Trophoblast cell (in vitro differentiated cells and primary cell): ENCODE measurements around the gene HCRTR2. TPM values are rescaled to one million over a fixed set of nuclear protein-coding genes. Genes with fewer than 3 reads are reported as not detected.

ENCODE experiments used
- DNase-seq, 2 donors: peaks; one replicate each; pipeline ENCODE4 v3.0.0-alpha.2; 2016
- H2AFZ ChIP-seq: 2 replicates; pipeline ENCODE4 v1.6.1; 2013; ENCODE audit warnings: low read length, moderate library complexity, mild to moderate bottlenecking; ENCODE audit not compliant: insufficient read depth, poor library complexity
- H2AK5ac ChIP-seq: 2 replicates; pipeline ENCODE4 v1.6.1; 2013; ENCODE audit warnings: mild to moderate bottlenecking, low read length
- H2BK120ac ChIP-seq: 2 replicates; pipeline ENCODE4 v1.6.1; 2013; ENCODE audit warnings: low read length, mild to moderate bottlenecking, moderate library complexity; ENCODE audit not compliant: insufficient read depth, poor library complexity
- H2BK12ac ChIP-seq: 2 replicates; pipeline ENCODE4 v1.6.1; 2013; ENCODE audit warnings: mild to moderate bottlenecking, low read length, moderate library complexity
- H2BK5ac ChIP-seq: 2 replicates; pipeline ENCODE4 v1.6.1; 2013; ENCODE audit warnings: low read length, low read depth, moderate library complexity, mild to moderate bottlenecking; ENCODE audit not compliant: poor library complexity
- H3K14ac ChIP-seq: 2 replicates; pipeline ENCODE4 v1.6.1; 2013; ENCODE audit warnings: mild to moderate bottlenecking, low read length
- H3K18ac ChIP-seq: 2 replicates; pipeline ENCODE4 v1.6.1; 2013; ENCODE audit warnings: mild to moderate bottlenecking, low read length
- H3K23ac ChIP-seq: 2 replicates; pipeline ENCODE4 v1.6.1; 2013; ENCODE audit warnings: low read length
- H3K27ac ChIP-seq: 2 replicates; pipeline ENCODE4 v1.5.1; 2013; ENCODE audit warnings: low read depth, mild to moderate bottlenecking, inconsistent platforms, low read length, moderate library complexity
- H3K27me3 ChIP-seq: 2 replicates; pipeline ENCODE4 v1.6.1; 2013; ENCODE audit warnings: inconsistent platforms, mild to moderate bottlenecking, low read length, moderate library complexity; ENCODE audit not compliant: insufficient read depth
- H3K36me3 ChIP-seq, 2 experiments: 1 replicate in 1 of 2; 2 replicates in 1 of 2; pipeline ENCODE4 v1.6.1; 2013; ENCODE audit warnings: low read length in 2 of 2, mild to moderate bottlenecking in 2 of 2, moderate library complexity in 1 of 2; ENCODE audit not compliant: insufficient read depth in 2 of 2, control insufficient read depth in 1 of 2
- H3K4ac ChIP-seq: 2 replicates; pipeline ENCODE4 v1.6.1; 2013; ENCODE audit warnings: low read depth, mild to moderate bottlenecking, low read length, moderate library complexity
- H3K4me1 ChIP-seq, 2 experiments: 1 replicate in 1 of 2; 2 replicates in 1 of 2; pipeline ENCODE4 v1.6.1; 2013; ENCODE audit warnings: low read length in 2 of 2, mild to moderate bottlenecking in 2 of 2, moderate library complexity in 1 of 2; ENCODE audit not compliant: insufficient read depth in 2 of 2, control insufficient read depth in 1 of 2
- H3K4me2 ChIP-seq: 2 replicates; pipeline ENCODE4 v1.6.1; 2013; ENCODE audit warnings: inconsistent platforms, mild to moderate bottlenecking, low read length, moderate library complexity
- H3K4me3 ChIP-seq: 2 replicates; pipeline ENCODE4 v1.5.1; 2013; ENCODE audit warnings: mild to moderate bottlenecking, low read depth, low read length, inconsistent platforms
- H3K79me1 ChIP-seq: one replicate; pipeline ENCODE4 v1.6.1; 2013; ENCODE audit warnings: low read length
- H3K79me2 ChIP-seq: 2 replicates; pipeline ENCODE4 v1.6.1; 2013; ENCODE audit warnings: low read length, mild to moderate bottlenecking; ENCODE audit not compliant: control insufficient read depth, insufficient read depth, poor library complexity
- H3K9ac ChIP-seq: 2 replicates; pipeline ENCODE4 v1.6.1; 2013; ENCODE audit warnings: mild to moderate bottlenecking, low read length
- H3K9me3 ChIP-seq: 2 replicates; pipeline ENCODE4 v1.6.1; 2013; ENCODE audit warnings: low read depth, mild to moderate bottlenecking, control low read depth, inconsistent platforms, low read length; ENCODE audit not compliant: insufficient read depth
- H4K12ac ChIP-seq: 2 replicates; pipeline ENCODE4 v1.6.1; 2013; ENCODE audit warnings: low read depth, mild to moderate bottlenecking, low read length, moderate library complexity
- H4K8ac ChIP-seq: 2 replicates; pipeline ENCODE4 v1.6.1; 2013; ENCODE audit warnings: low read depth, mild to moderate bottlenecking, low read length, moderate library complexity
- H4K91ac ChIP-seq: one replicate; pipeline ENCODE4 v1.6.1; 2013; ENCODE audit warnings: low read depth, mild to moderate bottlenecking, low read length, moderate library complexity
- WGBS: extraction: QIAGEN DNeasy Blood & Tissue Kit; methylation state at CpG from one replicate; pipeline ENCODE4 v1.1.7; 2013; ENCODE audit warnings: missing lambda C conversion rate; ENCODE audit not compliant: insufficient read length, insufficient coverage; ENCODE audit errors: extremely low coverage; 5-methylcytosine and 5-hydroxymethylcytosine counted together
- polyA plus RNA-seq: library from polyadenylated mRNA; stranded (reverse); fragments of 200-250 nt; gene quantifications from 2 replicates; pipeline ENCODE4 v1.2.3, GENCODE V29; 2013

The HCRTR2 gene
- 0.01 TPM in 1 of 2 replicates, not detected in the other for polyA plus RNA-seq

DNA sequence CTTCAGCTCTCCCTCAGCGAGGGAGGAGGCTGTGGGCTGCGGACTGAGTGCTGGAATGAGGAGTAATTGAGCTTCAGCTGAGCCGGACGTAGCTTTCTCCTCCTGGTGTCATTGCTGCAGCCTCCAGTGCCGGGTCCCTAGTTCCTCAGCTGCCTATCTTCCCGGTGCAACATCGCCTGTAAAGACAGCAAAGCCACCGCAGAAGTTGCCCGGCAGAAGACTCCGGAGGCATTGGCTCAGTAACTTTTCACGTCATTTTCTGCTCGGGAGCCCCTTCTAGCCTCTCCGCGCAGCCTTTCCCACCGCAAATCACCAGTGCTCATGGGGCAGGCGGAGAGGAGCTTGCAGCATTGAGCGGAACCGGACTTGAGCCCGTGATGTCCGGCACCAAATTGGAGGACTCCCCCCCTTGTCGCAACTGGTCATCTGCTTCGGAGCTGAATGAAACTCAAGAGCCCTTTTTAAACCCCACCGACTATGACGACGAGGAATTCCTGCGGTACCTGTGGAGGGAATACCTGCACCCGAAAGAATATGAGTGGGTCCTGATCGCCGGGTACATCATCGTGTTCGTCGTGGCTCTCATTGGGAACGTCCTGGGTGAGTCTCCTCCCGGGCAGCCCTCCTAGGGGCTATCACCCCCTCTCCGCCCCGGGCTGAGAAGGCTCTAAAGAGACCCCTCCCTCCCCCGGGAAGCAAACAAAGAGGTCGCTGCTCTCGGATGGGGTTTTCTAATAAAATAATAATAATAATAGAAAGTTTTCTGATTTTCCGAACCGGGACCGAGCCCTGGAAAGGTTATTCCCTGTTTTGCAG, at the start of gene HCRTR2:
Gene HCRTR2 (plus strand): TSS at position 305 of the 816 bp plus-strand sequence. CDS start 73 bp downstream, at position 378.
- no peak within 1 kb of the TSS for H4K8ac ChIP-seq
- no peak within 1 kb of the TSS for H3K14ac ChIP-seq
- H3K79me2 ChIP-seq, result no peaks in the 10 kb centered on the region
- no peaks in the 10 kb centered on the region for H3K9me3 ChIP-seq
- H3K27ac ChIP-seq, result no peak within 1 kb of the TSS
- no CpG with 5 or more reads among the region's 42 CpGs for WGBS
- H2BK12ac ChIP-seq, result no peak within 1 kb of the TSS
- H2AFZ ChIP-seq, result no peak within 1 kb of the TSS
- no peak within 1 kb of the TSS for H4K91ac ChIP-seq
- no peak within 1 kb of the TSS for H3K9ac ChIP-seq
- H3K4me3 ChIP-seq, result peak within 1 kb of the TSS; percentile 39
- no peaks in the 10 kb centered on the region for H3K79me1 ChIP-seq
- H3K4me1 ChIP-seq, result peaks cover 3 to 5% of the 10 kb centered on the region in 2 experiments
- H2BK5ac ChIP-seq, result no peak within 1 kb of the TSS
- DNase-seq, result no peak
- H3K36me3 ChIP-seq, result no peaks in the 10 kb centered on the region
- H3K4ac ChIP-seq, result no peak within 1 kb of the TSS
- no peak within 1 kb of the TSS for H2AK5ac ChIP-seq
- H3K27me3 ChIP-seq, result peaks cover 18% of the 10 kb centered on the region
- H3K23ac ChIP-seq, result no peak within 1 kb of the TSS
- peak within 1 kb of the TSS; percentile 47 for H3K4me2 ChIP-seq
- no peak within 1 kb of the TSS for H2BK120ac ChIP-seq
- no peak within 1 kb of the TSS for H4K12ac ChIP-seq
- H3K18ac ChIP-seq, result no peak within 1 kb of the TSS

DNA sequence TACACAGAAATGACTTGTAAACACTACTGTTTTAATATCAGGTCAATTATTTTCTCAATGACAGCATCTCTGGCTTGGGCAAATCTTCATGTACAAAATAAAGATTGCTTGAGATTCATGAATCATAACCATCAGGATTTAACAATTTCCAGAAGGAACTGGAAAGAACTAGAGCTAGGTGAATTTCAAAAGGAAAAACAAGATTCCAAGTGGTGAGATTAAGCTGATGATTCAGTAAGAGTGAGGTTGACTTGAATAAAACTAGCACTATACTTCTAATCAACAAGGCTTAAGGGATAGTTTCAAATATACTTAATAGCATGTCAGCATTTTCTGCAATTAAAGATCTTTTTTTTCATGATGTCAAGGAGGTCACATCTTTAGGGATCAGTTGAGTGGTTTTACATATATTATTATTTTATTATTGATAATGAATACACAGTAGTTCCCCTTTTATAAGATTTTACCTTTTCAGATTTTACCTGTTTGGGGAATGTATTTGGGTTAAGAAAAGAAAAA, 43.5 kb upstream of the HCRTR2 start:
- Histone ChIP-seq H3K36me3 (no peaks in the 10 kb centered on the region), H3K27me3 (no peaks in the 10 kb centered on the region), H3K9ac (no peak overlapping the region), H4K12ac (no peak overlapping the region), H3K79me2 (no peaks in the 10 kb centered on the region), H3K14ac (no peak overlapping the region), H4K8ac (no peak overlapping the region), H2AK5ac (no peak overlapping the region), H2BK120ac (no peak overlapping the region), H3K23ac (no peak overlapping the region), H4K91ac (no peak overlapping the region), H3K4ac (no peak overlapping the region), H2BK5ac (no peak overlapping the region), H2BK12ac (no peak overlapping the region), H3K4me3 (no peak overlapping the region), H3K9me3 (no peaks in the 10 kb centered on the region), H3K4me1 (no peaks in the 10 kb centered on the region), H2AFZ (no peak overlapping the region), H3K27ac (no peak overlapping the region), H3K18ac (no peak overlapping the region), H3K4me2 (no peak overlapping the region), H3K79me1 (no peaks in the 10 kb centered on the region)
- no peak for DNase-seq

DNA sequence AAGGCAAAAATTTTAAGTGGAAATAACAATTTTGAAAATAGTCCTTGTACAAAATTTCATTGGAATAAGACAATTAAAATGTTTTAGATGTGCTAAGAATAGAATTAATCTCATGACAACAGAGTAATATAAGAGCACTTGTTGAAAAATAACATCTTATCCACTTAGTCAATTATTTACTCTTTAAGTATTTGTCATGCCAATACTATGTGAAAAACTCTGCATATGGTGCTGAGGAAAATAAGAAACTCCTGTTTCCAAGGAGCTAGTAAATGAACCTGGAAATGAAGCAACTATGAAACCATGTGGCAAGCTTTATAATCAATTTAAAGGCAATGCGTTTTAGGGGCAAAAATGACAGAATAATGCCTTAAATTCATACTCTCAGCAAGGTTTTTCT, 42.7 kb upstream of the HCRTR2 start:
- Histone ChIP-seq H3K4me1 (no peaks in the 10 kb centered on the region), H3K23ac (no peak overlapping the region), H3K27me3 (no peaks in the 10 kb centered on the region), H3K14ac (no peak overlapping the region), H4K12ac (no peak overlapping the region), H2AFZ (no peak overlapping the region), H3K4ac (no peak overlapping the region), H4K8ac (no peak overlapping the region), H2AK5ac (no peak overlapping the region), H3K18ac (no peak overlapping the region), H3K4me3 (no peak overlapping the region), H4K91ac (no peak overlapping the region), H3K79me1 (no peaks in the 10 kb centered on the region), H2BK12ac (no peak overlapping the region), H3K9me3 (no peaks in the 10 kb centered on the region), H3K27ac (no peak overlapping the region), H3K9ac (no peak overlapping the region), H2BK120ac (no peak overlapping the region), H3K4me2 (no peak overlapping the region), H3K79me2 (no peaks in the 10 kb centered on the region), H2BK5ac (no peak overlapping the region), H3K36me3 (no peaks in the 10 kb centered on the region)
- DNase-seq, result no peak
- no CpG with 5 or more reads among the region's 1 CpG for WGBS

DNA sequence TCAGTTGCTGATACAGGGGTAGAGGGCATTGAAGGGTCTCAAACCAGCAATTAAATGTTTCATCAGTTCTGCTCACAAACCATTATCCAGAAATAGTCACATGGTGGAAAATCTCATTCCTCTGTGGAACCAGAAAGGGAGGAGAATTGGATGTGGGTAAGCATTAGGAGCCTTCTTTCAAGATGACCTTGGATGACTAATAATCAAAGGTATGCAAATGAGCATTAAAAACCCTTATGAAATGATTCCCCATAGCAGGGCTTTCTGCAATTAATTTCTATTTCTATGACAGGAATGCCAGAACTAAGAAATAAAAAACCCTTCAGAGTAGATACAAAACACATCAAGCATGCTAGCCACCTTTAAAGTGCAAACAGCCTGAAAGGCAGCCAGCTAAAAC, 37.4 kb upstream of the HCRTR2 start:
- Histone ChIP-seq H2BK12ac (no peak overlapping the region), H3K14ac (no peak overlapping the region), H3K27ac (no peak overlapping the region), H3K4me2 (no peak overlapping the region), H2AK5ac (no peak overlapping the region), H3K27me3 (no peaks in the 10 kb centered on the region), H3K23ac (no peak overlapping the region), H4K12ac (no peak overlapping the region), H2BK120ac (no peak overlapping the region), H4K91ac (no peak overlapping the region), H3K79me1 (no peaks in the 10 kb centered on the region), H3K36me3 (no peaks in the 10 kb centered on the region), H4K8ac (no peak overlapping the region), H3K9me3 (no peaks in the 10 kb centered on the region), H3K18ac (no peak overlapping the region), H3K4me1 (no peaks in the 10 kb centered on the region), H3K9ac (no peak overlapping the region), H3K4ac (no peak overlapping the region), H3K4me3 (no peak overlapping the region), H2BK5ac (no peak overlapping the region), H2AFZ (no peak overlapping the region), H3K79me2 (no peaks in the 10 kb centered on the region)
- DNase-seq, result no peak
